Retinal pigment epithelial cell (primary cell): ENCODE measurements around the gene CXXC5.

Experiments used
- DNase-seq: peaks from one replicate; pipeline ENCODE4 v3.0.0-alpha.2; 2010; ENCODE audit warnings: low read depth
- H3K4me3 ChIP-seq: 2 replicates; pipeline ENCODE4 v1.5.1; 2011; ENCODE audit warnings: mild to moderate bottlenecking, low read length, control low read depth, moderate library complexity
- TF ChIP-seq, protein P1 (sequence below): conservative IDR thresholded peaks from 2 replicates; pipeline ENCODE4 v1.5.1; 2011; ENCODE audit warnings: low read depth, low read length, control low read depth, inconsistent platforms

Gene CXXC5

DNA sequence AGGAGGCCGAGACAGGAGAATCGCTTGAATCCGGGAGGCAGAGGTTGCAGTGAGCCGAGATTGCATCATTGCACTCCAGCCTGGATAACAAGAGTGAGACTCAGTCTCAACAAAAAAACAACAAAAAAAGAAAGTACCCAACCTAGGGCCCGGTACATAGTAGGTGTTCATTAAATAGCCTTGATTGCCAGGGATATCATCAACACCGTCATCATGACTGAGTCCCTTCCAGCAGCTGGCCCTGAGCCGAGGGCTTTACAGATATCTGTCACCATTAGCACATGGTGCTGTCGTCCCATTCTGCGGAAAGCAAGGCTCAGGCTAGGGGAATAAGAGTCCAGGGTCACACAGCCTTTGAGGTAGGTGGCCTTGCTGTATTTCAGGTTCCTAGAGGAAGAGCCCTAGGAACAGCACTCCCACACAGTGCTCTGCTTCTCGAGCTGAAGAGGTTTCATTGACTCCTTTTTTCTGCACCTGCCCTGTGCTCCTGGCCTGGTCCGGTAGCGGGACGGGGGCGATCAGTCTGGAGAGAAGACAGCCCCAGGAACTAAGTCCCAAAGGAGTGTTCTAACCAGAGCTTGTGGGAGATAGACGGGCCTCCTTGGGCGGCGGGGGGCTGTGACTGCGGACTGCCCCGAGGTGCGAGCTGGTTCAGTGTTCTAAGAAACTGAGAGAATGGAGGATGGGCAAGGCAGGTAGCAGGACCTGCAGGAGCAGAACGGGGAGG, 48.2 kb downstream of the CXXC5 start:
- TF ChIP-seq, protein P1, sequence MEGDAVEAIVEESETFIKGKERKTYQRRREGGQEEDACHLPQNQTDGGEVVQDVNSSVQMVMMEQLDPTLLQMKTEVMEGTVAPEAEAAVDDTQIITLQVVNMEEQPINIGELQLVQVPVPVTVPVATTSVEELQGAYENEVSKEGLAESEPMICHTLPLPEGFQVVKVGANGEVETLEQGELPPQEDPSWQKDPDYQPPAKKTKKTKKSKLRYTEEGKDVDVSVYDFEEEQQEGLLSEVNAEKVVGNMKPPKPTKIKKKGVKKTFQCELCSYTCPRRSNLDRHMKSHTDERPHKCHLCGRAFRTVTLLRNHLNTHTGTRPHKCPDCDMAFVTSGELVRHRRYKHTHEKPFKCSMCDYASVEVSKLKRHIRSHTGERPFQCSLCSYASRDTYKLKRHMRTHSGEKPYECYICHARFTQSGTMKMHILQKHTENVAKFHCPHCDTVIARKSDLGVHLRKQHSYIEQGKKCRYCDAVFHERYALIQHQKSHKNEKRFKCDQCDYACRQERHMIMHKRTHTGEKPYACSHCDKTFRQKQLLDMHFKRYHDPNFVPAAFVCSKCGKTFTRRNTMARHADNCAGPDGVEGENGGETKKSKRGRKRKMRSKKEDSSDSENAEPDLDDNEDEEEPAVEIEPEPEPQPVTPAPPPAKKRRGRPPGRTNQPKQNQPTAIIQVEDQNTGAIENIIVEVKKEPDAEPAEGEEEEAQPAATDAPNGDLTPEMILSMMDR: no peak
- H3K4me3 ChIP-seq: no peak overlapping the region
- no peak for DNase-seq

DNA sequence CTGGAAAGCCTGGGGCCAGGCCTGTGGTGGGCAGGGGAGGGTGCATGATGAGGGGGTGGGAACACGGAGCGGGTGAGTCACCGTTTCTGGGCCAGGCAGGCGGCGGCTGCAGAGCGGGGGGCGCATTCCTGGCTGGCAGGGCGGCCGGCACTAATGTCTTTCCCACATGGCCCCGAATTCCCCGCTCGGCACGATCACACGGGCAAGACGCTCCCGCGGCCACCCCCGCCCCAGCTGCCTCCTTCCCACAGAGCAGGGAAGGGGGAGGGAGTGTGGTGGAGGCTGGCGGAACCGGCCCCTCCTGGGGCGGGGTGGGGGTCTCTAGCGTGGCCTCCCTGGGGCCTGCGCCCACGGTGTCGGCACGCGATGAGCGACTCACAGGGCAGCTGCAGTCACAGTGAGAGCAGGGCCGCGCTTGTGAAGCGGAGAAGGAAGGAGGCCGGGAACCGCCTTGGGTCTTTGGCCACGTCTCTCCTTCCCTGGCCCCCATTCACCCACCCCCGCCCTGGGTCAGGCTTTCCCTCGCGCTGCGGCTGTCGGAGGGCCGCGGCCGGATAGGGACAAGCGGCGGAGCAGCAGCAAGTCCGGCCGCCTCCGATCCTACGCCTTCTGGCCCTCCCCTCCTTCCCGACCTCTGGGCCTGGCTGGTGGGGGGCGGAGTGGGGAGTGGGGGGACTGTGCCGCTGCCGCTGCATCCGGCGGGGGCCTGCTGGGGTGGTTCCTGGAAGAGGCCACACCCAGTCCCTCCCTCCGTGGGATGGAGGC, 48.9 kb downstream of the CXXC5 start:
- peak overlapping the region; percentile 30 for H3K4me3 ChIP-seq
- TF ChIP-seq, protein P1: no peak
- DNase-seq: peak; percentile 92

DNA sequence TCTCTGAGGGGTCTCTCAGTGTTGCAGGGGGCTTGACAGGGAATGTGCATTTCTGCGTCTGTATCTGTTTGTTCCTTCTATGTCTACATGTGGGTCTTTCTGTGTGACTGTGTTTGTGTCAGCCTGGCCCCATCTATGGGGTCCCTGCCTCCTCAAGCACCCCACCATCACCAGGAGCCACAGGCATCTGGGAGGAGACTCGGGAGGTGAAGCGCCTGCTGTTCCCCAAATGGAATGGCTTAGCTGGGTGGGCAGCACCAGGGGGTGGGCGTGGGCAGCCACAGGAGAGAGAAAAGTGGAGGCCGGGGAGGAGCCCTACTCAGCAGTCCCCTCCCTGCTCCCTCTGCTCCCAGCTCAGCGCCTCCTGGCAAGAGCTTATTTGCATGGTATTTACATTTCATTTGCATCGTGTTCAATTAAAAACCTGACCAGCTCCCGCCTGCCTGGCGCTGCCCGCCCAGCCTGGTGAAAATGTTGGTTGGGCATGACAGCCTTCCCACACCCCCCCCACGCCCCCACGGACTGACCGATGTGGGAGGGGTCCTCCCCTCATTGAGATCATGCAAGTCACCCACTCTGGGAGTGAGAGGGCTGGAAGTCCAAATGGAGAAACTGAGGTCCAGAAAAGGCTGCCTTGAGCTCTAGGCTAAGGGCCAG, 50.5 kb downstream of the CXXC5 start:
- DNase-seq: peak; percentile 70
- no peak overlapping the region for H3K4me3 ChIP-seq
- TF ChIP-seq, protein P1: no peak

DNA sequence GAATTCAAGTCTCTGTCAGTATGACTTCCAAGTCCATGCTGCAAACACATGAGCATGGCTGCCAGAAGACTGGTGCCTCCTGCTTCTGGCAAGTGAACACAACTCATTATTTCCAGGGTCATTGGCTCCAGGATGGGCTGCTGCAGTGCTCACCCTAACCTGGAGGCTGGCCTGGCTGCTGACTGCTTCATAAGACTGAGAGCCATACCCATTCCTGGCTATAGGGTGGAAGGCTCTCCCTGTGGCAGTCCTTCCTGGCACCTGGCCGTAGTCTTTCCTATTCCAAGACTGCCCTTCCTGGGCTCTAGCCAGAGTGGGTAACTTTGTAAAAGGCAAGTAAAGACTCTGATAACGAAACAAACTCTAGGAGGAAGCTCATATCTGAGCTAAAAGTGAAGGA, 51.2 kb downstream of the CXXC5 start:
- no peak overlapping the region for H3K4me3 ChIP-seq
- DNase-seq: no peak
- TF ChIP-seq, protein P1: no peak

DNA sequence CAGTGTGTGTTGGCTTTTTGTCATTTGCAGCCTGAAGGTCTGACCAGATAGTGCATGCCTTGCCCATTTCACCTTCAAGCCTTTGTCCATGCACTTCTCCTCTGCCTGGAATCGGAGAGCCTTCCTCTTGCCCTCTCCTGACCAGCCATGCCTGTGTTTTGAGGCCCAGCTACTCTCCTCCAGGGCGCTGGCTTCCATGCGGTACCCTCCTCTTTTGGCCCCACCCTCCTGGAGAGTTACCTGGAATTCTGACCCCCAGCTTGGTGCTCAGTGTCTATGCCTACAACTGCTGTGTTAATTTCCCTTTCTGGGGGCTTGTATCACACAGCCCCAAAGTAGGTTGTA, 52.5 kb downstream of the CXXC5 start:
- TF ChIP-seq, protein P1: no peak
- H3K4me3 ChIP-seq: no peak overlapping the region
- DNase-seq: no peak

DNA sequence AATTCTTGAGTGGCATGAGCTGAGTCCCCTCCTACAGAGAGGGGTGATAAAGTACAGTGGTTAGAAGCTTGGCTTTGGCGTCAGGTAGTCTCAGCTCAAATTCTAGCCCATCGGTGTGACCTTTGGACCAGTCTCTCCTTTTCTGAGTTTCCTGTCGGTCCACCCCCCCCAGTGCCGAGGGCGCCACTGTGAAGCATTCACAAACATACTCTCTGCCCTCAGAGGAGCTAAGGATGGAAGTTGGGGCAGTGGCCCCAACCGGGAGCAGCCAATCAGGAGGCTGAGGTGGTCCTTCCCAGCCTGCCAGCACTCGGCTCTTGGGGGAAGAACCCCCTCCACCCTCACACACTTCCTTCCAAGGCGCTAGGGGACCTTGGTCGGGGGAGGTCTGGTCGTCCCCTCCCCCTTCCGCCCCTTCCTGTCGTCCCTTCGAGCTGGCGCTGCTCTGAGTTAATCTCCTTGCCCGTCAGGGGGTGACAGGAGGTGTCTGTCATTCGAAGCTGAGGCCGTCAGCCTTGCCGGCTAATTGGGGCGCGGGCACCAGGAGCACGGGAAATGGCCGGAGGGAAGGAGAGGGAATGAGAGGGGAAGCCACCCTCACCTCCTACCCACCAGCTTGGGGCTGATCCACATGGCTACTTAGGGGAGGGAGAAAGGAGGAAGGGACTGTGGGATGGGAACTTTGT, 53.0 kb downstream of the CXXC5 start:
- TF ChIP-seq, protein P1: no peak
- peak overlapping the region; percentile 19 for H3K4me3 ChIP-seq
- no peak for DNase-seq
